OCI-M1 (cell line): ENCODE measurements around the gene KCNT2.
"Not testable (repeated sequence)": the region's sequence is repeated elsewhere in the genome, so short reads cannot be mapped to it uniquely, and the experiment has no call there.

Source experiments
- DNase-seq: peaks from one replicate; lab custom pipeline; 2025; lab: John Stamatoyannopoulos, UW

Gene KCNT2

GRCh38 chr1:196608390-196609369 lies at the start of gene KCNT2:
Gene KCNT2, minus strand, starts transcription at chr1:196608440. Its CDS starts 131 bp downstream, at chr1:196608309.
- peak; percentile 95 for DNase-seq

GRCh38 chr1:196655494-196655893 lies 47.3 kb upstream of the KCNT2 start:
- no peak for DNase-seq

DNA sequence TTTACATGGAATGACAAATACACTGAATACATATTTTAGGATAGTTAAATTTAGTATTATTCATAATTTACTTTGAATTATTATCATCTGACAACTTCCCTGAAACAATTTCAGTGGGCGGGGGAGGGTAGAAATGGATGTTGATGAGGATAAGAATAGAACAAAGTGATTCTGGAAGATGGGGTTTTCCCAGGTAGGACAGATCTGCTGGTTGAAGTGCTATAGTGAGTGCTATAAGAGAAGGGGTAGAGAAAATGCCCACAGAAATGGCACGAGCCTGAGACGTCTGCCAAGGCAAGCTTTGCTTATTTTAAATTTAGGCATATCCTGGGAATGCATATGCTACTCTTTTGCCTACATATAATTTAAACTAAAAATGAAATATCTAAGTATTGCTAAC lies 46.8 kb upstream of the KCNT2 start:
- DNase-seq = no peak

DNA sequence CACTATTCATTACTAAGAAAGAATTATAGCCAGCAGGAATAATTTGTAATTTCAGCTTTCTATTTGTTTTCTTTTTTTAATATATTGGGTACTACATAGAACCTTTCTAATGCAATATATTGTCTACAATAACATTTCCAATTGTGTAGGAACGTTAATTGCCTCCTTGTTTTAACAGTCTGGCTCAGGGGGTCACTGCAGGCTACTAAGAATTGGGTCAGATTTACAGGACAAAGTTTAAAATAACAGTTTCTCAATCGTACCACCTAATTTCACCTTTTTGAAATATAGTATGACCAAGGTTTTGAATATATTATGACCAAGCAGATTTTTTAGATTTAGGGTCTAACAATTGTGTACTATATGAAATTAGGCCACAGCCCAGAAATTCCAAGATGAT lies 46.0 kb upstream of the KCNT2 start:
- DNase-seq = peak; percentile 44

GRCh38 chr1:196651637-196652215 lies 43.5 kb upstream of the KCNT2 start, which contains the start of gene CFH:
Gene CFH, plus strand, starts transcription at chr1:196652043. Its CDS starts 75 bp downstream, at chr1:196652118.
- DNase-seq = peak; percentile 93

GRCh38 chr1:196651079-196651478 lies 42.8 kb upstream of the KCNT2 start:
- DNase-seq = peak; percentile 46

GRCh38 chr1:196650403-196650802 lies 42.2 kb upstream of the KCNT2 start:
- DNase-seq = no peak

DNA sequence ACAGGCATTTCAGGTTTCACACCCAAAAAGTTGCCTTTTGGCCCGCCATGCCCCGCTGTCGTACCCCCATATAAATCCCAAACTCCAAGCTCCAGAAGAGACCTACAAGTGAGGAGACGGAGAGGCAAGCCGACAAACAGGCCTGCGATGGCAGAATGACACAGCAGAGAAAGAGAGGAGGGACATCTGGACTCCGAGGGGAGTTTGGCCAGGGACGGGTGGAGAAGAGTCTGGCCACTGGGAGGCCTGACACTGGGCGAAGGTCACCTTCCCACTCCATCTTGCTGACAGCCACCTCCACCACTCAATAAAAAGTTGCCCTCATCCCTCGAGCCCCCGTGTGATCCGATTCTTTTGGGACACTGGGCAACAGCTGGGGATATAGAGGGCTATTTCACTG lies 41.8 kb upstream of the KCNT2 start:
- DNase-seq = no peak

GRCh38 chr1:196640976-196641375 lies 32.7 kb upstream of the KCNT2 start:
- DNase-seq = no peak

- not testable (repeated sequence) for DNase-seq
Measured at GRCh38 chr1:196639291-196639690, 31.1 kb upstream of the KCNT2 start.

DNA sequence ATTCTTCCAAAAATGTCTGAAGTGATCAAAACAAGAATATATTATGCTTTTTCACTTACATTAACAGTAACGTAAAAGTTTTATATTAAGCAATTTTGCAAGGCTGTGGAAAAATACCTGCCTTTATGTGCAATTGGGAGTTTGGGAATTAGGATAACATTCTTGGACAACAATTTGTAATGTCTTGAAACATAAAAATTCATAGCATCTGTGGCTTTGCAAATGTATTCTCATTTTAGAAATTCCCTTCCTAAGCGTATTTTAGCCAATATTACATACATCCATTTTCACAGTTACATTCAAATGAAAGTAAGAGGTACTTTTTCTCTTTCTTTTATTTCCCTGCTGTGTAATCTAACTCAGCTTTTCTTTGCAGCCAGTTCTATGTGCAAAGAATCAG lies 30.2 kb upstream of the KCNT2 start:
- no peak for DNase-seq

- DNase-seq = no peak
Measured at GRCh38 chr1:196637606-196638005, 29.4 kb upstream of the KCNT2 start.

DNA sequence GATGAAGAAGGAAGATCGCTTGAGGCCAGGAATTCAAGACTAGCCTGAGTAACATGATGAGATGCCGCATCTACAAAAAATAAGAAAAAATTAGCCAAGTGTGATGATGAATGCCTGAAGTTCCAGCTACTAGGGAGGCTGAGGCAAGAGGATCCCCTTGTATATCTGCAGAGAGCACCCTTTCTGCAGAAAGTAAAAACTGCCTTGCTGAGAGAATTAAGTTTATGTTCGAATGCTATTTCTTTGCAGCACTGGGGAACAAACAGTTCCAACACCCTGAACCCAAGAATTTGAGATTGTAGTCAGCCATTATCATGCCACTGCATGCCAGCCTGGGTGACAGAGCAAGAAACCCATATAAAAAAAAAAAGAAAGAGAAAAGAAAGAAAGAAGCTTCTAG lies 20.6 kb upstream of the KCNT2 start:
- no peak for DNase-seq

GRCh38 chr1:196623079-196623478 lies 14.8 kb upstream of the KCNT2 start:
- no peak for DNase-seq

- no peak for DNase-seq
Measured at GRCh38 chr1:196619721-196620120, 11.5 kb upstream of the KCNT2 start.

DNA sequence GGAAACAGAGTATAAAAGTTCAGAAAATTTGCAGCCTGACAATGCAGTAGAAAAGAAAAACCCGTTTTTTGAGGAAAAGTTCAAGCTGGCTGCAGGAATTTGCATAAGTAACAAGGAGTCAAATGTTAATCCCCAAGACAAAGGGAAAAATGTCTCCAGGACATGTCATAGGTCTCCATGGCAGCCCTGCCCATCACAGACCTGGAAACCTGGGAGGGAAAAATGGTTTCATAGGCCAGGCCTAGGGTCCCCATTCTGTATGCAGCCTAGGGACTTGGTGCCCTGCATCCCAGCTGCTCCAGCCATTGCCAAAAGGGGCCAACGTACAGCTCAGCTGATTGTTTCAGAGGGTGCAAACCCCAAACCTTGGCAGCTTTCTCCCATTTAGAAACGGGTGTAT lies 3.6 kb upstream of the KCNT2 start:
- DNase-seq = no peak

DNA sequence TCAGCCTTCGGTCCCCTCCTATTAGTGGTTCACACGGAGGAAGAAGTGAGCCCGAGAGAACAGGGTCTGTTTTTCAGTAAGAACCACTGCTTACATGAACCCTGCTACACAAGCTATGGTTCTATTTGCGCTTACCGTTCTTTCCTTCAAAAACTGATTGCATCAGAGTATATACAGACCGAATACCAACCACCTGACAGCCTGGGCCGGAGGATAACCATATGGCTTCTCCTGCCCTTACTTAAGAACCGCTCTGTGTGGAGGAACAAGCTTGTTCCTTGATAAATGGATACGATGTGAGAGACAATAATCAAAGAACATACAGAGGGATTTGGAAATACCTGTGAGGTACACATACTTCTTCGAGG lies 1.1 kb upstream of the KCNT2 start:
- DNase-seq = no peak

DNA sequence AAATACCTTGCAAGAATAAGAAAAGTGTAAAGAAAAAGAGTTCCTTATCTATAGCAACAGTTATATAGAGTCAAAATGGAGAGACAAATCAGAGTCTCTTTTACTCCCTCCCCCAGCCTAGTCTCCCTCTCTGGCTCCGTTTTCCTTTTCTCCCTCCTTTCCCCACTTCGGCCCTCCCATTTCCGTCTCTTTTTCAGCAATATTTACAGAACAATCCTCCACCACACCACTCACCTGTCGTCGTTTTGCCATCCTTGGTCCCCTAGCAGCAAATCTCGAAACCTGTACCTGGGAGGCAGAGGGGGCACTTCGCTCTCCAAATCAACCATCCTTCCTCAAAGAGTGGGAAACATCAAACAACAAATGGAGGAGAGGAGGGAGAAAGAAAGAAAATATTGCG lies 259 bp downstream of the KCNT2 start:
- DNase-seq = peak; percentile 55

DNA sequence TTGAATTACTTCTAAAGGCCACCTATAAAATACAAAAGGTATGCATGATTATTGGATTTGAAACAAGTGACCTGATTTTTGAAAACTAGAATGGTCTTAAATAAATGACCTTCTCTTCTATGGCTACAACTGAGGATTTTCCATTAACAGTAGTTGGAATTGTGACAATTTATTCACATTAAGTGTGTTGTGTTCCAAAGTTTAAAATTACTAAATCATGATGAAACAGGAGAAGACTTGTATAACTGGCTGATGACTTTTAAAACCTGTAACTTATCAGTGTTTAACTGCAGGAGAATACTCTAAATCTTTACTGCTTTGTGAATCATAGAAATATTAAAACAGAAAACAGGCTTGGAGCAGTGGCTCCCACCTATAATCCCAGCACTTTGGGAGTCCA lies 4.6 kb downstream of the KCNT2 start:
- DNase-seq = no peak

DNA sequence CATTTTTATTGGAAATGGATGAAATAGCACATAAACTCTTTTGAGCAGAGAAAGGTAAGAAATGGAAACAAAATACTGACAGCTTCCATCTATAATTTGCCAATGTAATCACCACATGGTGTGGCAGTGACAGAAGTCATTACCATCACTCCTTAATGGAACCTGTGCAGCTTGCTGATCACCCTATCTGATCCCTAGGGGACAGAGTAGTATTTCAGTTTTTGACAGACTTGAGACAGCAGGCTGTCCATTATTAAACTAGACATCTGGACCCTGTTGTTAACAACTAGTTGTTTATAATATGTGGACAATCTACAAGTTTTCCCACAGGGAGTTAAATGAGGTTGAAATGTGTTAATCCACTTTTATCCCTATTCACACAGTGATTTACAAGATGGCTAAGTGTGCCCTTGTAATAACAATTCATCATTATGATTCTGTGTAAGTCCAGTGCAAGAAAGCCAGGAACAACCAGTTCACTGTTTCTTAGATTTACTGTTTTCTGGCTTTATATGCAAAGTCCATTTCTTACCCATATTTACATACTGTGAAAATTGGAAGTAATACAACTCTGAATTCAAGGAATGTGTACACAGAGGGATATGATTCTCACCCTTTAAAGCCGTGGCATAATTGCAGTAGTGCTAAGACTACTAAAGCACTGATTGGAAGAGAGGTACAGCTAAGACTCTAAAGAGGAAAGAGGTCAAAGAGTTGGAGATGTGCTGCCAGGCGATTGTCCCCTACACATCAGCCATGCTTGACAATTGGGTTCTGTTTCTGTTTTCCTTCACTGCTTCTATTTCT lies 9.1 kb downstream of the KCNT2 start:
- DNase-seq = no peak

DNA sequence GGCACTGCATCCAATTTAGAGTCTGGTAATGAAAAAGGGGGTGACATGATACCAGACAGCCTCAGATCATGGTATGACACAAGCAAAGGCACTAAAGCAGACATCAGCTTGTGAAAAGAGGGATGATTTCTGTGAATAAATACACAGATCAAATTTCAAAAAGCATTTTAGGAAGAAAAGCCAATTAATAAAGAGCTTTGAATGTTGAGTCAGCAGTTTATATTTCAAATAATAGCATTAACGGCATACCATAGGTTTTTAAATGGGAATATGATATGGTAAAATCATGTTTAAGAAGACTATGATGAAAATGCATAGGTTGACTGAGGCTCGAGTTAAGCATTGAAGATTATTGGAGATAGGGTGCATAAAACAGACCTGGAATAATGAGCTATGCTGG lies 13.5 kb downstream of the KCNT2 start:
- no peak for DNase-seq

GRCh38 chr1:196593955-196594354 lies 14.3 kb downstream of the KCNT2 start:
- no peak for DNase-seq

DNA sequence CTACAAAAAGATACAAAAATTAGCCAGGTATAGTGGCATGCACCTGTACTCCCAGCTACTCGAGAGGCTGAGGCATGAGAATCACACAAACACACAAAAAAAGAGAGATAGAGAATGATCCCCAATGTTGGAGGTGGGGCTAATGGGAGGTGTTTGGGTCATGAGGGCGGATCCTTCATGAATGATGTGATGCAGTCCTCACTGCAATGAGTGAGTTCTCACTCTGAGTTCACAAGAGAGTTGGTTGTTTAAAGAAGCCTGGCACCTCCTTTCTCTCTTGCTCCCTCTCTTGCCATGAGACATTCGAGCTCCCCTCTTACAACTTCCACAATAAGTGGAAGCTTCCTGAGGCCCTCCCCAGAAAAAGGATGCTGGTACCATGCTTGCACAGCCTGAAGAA lies 17.3 kb downstream of the KCNT2 start:
- no peak for DNase-seq
